Measurements from ENCODE around the gene PPP2R5E.

GRCh38 chr14:63515240-63515639, 27.9 kb downstream of the PPP2R5E start:
- TF ChIP-seq, protein P1, sequence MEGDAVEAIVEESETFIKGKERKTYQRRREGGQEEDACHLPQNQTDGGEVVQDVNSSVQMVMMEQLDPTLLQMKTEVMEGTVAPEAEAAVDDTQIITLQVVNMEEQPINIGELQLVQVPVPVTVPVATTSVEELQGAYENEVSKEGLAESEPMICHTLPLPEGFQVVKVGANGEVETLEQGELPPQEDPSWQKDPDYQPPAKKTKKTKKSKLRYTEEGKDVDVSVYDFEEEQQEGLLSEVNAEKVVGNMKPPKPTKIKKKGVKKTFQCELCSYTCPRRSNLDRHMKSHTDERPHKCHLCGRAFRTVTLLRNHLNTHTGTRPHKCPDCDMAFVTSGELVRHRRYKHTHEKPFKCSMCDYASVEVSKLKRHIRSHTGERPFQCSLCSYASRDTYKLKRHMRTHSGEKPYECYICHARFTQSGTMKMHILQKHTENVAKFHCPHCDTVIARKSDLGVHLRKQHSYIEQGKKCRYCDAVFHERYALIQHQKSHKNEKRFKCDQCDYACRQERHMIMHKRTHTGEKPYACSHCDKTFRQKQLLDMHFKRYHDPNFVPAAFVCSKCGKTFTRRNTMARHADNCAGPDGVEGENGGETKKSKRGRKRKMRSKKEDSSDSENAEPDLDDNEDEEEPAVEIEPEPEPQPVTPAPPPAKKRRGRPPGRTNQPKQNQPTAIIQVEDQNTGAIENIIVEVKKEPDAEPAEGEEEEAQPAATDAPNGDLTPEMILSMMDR (IDR thresholded peaks at IDR 0.05), result no peak
- no peak for TF ChIP-seq EZH2 (IDR thresholded peaks at IDR 0.05)
